HG03378 (cell line): ENCODE data around the gene C4BPA.

Experiments used
- ATAC-seq: cut with Tn5 transposase; IDR thresholded peaks from one replicate; pipeline ENCODE4 v1.9.1; 2021; ENCODE audit warnings: mild to moderate bottlenecking, moderate library complexity; ENCODE audit not compliant: unreplicated experiment

The C4BPA gene

DNA sequence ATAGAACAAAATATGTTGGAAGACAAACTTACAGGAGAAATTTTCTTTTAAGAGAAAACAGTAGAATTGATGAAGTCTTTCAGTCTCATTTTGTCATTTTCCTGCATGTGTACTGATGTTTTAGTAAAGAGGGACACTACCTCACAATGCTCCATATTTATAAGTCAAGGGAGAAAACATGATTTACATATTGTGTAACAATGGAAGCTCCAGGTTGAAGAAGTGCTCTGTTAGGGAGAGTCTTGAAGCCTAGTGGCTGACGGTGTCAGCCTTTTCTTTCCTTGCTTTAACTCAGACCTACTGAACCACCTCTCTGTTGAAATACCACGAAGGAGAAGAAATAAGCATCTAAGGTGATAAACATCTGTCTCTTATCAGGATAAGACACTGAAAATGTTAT lies 75.0 kb downstream of the C4BPA start:
- no peak for ATAC-seq

DNA sequence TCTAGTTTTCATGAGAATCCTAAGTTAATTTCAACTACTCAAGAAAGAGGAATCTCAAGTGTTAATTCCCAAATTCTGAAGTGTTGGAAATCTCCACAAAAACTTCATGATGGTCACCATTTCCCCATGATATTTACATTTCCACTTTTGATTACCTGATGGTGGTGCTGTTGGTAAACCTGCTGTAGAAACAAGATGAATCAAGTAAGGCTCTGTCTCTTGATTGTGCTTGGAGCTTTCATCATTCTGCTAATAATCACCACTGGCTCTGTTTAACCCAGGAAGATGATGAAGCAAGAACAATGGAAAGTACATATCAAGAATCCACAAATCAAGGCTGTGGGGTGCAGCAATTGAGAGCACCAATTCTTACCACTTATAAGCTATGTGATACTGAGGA lies 77.8 kb downstream of the C4BPA start:
- no peak for ATAC-seq

DNA sequence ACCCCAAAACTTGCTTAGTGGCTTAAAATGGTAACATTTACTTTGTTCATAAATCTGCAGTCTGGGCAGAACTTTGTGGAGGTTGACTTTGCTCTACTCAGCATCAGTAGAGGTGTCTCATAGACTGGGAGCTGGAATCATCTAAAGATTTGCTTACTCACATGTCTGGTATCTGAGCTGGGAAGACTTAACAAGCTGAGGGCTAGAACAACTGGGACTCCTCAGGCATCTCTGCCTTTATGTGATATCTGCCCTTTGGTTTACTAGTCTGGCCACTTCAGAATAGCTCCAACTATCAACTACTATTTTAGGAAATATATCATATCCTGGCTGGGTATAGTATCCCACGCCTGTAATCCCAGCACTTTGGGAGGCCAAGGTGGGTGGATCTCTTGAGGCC lies 82.5 kb downstream of the C4BPA start:
- no peak for ATAC-seq

DNA sequence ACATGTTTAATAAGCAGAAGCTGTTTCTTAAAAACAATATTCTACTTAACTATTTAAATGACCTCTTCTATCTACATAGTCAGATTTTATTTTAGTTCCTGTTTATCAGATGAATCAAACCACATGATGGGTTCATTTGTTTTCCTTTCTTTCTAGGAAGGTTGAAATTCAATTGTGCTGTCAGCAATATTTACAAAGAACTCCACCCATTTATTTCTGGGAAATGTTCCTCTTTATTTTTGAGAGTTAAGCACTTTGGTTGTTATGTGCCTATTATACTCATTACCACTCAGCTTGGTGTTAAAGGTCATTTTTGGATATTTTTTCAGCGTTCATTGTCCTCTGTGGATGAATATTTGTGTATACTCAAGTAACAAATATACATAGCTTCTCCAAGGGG lies 84.9 kb downstream of the C4BPA start:
- no peak for ATAC-seq

DNA sequence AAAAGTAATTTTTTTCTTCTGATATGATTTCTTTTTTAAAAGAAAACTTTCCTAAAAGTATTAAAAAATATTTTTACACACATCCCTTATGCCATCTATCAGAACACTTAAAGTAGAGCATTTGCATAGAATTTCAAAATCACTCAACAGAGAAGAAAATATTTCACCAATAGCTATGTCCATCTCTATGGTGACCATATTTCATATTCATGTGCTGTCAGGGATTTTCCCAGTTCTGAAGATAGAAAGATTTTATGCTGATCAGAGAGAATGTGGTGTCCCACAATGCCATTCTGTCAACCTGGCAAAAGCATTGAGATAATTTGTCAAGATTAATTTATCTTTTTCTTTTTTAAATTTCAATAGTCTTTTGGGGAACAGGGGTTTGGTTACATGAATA lies 87.0 kb downstream of the C4BPA start:
- no peak for ATAC-seq

DNA sequence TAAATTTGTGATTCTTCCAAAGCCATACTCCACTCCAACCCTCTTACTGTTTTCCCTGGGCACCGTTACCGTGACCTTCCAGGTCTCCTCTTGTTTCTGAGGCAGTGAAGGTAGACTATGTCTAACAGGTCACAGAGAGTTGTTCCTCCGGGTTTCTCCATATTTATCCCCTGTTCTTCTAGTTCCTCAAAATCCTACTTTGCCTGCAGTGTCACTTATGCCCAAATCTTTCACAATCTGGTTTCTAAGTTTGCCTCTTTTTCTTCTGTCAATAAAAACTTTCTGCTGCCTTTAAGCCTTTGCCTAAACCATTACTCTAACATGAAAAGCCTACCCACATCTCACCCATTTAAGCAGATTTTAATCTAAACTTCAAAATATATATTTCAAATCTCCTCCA lies 87.7 kb downstream of the C4BPA start:
- ATAC-seq: no peak

DNA sequence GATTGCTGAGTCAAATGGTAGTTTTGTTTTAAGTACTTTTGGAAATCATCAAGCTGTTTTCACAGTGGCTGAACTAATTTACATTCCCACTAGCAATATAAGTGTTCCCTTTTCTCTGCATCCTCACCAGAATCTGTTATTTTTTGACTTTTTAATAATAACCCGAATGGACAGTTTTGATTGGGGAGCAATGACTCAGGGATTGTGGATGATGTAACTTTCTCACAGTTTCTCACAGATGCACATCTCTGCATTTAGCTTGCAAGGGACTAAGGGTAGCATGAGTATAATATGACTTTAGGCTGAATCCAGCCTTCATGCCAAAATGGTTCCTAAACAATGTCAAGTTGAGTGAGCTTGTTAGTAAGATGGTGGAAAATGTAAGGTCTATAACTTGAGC lies 90.2 kb downstream of the C4BPA start:
- no peak for ATAC-seq
